Activated CD8-positive, alpha-beta T cell treated with anti-CD3 and anti-CD28 coated beads for 36 hours (primary cell): ENCODE measurements around the gene SPTLC3. TPM values are rescaled to one million over a fixed set of nuclear protein-coding genes. Genes with fewer than 3 reads are reported as not detected.
A peak's percentile ranks its signal among the peaks of the same experiment; 100 is the strongest.

ENCODE experiments used
- ATAC-seq: fragments of 200-7000 bp; cut with Tn5 transposase; one replicate; pipeline ENCODE4 v1.10.0; 2021; ENCODE audit warnings: mild to moderate bottlenecking, moderate library complexity
- CTCF ChIA-PET: fragments of 350-600 bp; sonication (Branson Sonifier 250); formaldehyde crosslinking; loops from one replicate; lab custom pipeline; 2021; ENCODE audit warnings: antibody characterized with exemption; lab: Charles Lee
- POLR2A ChIA-PET: fragments of 350-600 bp; sonication (Branson Sonifier 250); formaldehyde crosslinking; loops from one replicate; lab custom pipeline; 2021; ENCODE audit warnings: antibody characterized with exemption; lab: Charles Lee
- DNase-seq: peaks from one replicate; pipeline ENCODE4 v3.0.0-alpha.2; 2020
- H3K27ac Mint-ChIP-seq: one replicate; pipeline ENCODE4 v1.8.0; 2021; ENCODE audit warnings: mild to moderate bottlenecking, mixed read lengths
- H3K27me3 Mint-ChIP-seq: one replicate; pipeline ENCODE4 v1.8.0; 2021; ENCODE audit warnings: mixed read lengths
- H3K36me3 Mint-ChIP-seq: one replicate; pipeline ENCODE4 v1.8.0; 2021; ENCODE audit warnings: low read depth, mixed read lengths
- H3K4me1 Mint-ChIP-seq: one replicate; pipeline ENCODE4 v1.8.0; 2021; ENCODE audit warnings: low read depth, mixed read lengths
- H3K4me3 Mint-ChIP-seq: one replicate; pipeline ENCODE4 v1.8.0; 2021; ENCODE audit warnings: mild to moderate bottlenecking, moderate library complexity, mixed read lengths
- H3K9me3 Mint-ChIP-seq: one replicate; pipeline ENCODE4 v1.8.0; 2021; ENCODE audit warnings: mixed read lengths
- CTCF ChIP-seq: fragments of 200-600 bp; IDR thresholded peaks from one replicate; pipeline ENCODE4 v1.8.0; 2022; ENCODE audit warnings: antibody characterized with exemption, mild to moderate bottlenecking
- intact Hi-C: fragments of 100-400 bp; cut with micrococcal nuclease; formaldehyde crosslinking; loops from one replicate; pipeline ENCODE4 v1.10.0; 2022
- total RNA-seq, 2 experiments: library from RNA; stranded (reverse); gene quantifications; one replicate each; pipeline ENCODE4 v1.2.3, GENCODE V29; 2021

SPTLC3 gene
- total RNA-seq, 2 experiments from 2014 or later: 0.72 to 0.77 TPM

DNA sequence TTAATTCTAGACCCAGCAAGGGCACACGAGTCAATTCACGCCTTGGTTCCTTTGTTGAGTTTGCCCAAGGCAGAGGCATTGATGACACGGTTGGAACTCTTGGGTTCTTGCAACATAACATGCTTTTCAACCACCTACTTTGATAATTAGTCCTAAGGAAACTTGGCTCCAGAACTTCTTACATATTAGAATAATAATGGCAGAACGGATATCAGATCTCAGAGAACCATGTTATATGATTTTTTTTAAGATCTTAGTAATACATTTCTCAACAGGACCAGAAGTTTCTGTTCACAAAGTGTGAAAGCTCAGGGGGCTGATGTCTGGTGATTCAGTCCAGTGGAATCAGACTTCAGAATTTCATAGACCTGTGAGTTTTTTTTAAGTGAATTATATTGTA lies 19.2 kb downstream of the SPTLC3 start:
- intact Hi-C loops: no loop called here
- Mint-ChIP-seq H3K27ac (no peak overlapping the region), H3K4me1 (no peaks in the 10 kb centered on the region)

DNA sequence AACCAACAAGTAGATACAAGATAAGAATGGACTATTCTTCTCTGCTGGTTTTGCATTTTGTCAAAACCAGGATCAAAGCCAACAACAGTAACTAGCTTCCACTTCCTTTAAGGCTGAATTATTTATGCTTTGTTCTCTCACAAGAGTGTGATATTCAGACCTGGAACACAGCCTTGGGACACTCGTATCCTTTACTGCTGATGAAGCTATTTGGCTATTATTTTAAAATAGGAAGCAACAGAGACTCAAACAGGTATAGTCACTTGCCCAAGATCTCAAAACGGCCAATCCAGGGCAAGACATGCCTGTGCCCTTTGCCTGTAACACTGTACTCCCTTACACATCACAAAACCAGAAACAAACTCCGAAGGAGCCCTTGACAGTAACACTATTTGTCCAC lies 19.9 kb downstream of the SPTLC3 start:
- ChIA-PET POLR2A (no interaction called here), CTCF (no interaction called here)
- Mint-ChIP-seq H3K27me3 (no peaks in the 10 kb centered on the region), H3K9me3 (no peaks in the 10 kb centered on the region), H3K4me1 (no peaks in the 10 kb centered on the region), H3K36me3 (no peaks in the 10 kb centered on the region), H3K27ac (no peak overlapping the region), H3K4me3 (no peak overlapping the region)
- TF ChIP-seq CTCF: no peak
- intact Hi-C loops: no loop called here
- no peak for ATAC-seq
- DNase-seq: no peak

More for the DNA sequence above, 19.2 kb downstream of the SPTLC3 start:
- ChIA-PET POLR2A (interaction anchor here (0.8 kb wide), 1 partner anchor 17 kb away, joined by 3 read pairs; no protein-coding TSS in a partner anchor), CTCF (no interaction called here)
- Mint-ChIP-seq H3K9me3 (peaks cover 3% of the 10 kb centered on the region), H3K36me3 (no peaks in the 10 kb centered on the region), H3K4me3 (no peak overlapping the region), H3K27me3 (no peaks in the 10 kb centered on the region)
- DNase-seq: no peak
- TF ChIP-seq CTCF: no peak
- no peak for ATAC-seq

DNA sequence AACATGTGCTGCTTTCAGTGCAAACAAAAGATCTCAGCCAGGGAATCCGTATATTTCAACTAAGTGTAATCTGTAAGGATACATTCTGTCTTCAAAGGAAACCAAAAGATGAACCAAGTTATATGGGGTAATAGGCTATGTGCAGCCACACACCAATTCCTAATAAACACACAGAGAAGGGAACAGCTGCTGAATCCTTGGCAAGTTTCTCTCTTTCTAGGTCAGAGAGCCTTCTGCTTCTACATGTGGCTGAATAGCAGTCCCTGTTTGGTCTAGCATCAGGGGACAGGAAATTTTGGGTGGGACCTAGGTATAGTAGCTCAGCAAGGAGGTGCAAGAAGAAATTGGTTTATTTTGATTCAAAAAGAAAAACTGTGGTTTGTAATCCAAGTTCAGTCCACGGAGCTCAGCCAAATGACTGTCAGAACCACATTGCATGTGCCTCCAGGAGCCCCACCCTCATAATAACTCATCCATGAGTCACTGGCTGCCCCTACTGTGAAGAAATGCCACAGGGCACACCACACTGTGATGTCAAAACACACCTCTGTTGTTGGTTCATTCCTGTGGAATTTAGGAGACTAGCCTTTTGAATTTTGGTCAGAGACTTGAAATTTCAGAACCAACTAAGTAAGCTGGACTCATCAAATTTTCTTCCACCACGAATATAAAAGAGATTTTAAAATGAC lies 21.1 kb downstream of the SPTLC3 start:
- intact Hi-C loops: no loop called here
- H3K4me1 Mint-ChIP-seq: no peaks in the 10 kb centered on the region
- no peak overlapping the region for H3K27ac Mint-ChIP-seq
- DNase-seq: peak; percentile 13
- ChIA-PET CTCF (interaction anchor here (1.0 to 1.2 kb wide), 3 partner anchors 9 to 74 kb away, joined by 3 read pairs; no protein-coding TSS in a partner anchor), POLR2A (no interaction called here)
- no peaks in the 10 kb centered on the region for H3K9me3 Mint-ChIP-seq
- TF ChIP-seq CTCF: no peak
- no peak for ATAC-seq
- H3K4me3 Mint-ChIP-seq: no peak overlapping the region
- no peaks in the 10 kb centered on the region for H3K27me3 Mint-ChIP-seq
- no peaks in the 10 kb centered on the region for H3K36me3 Mint-ChIP-seq

DNA sequence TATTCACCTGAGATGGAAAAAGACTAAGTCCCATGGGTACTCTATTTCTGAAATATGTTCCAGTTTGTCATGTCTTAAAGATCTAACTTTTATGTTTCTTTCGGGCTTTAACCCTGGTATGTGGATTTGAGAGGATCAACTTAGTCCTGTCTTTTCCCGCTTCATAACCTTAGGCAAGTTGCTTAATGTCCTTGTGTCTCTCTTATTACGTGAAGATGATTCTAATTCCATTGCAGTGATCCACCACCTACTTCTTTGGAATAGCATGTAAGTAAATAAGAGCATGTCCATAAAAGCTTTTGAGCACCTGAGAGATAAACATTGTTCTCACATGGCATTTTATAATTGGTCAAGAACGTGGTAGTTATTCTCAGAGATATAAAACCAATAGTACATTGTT lies 23.0 kb downstream of the SPTLC3 start:
- DNase-seq (no peak), ATAC-seq (no peak)
- Mint-ChIP-seq H3K27ac (no peak overlapping the region), H3K9me3 (no peaks in the 10 kb centered on the region), H3K27me3 (no peaks in the 10 kb centered on the region), H3K36me3 (no peaks in the 10 kb centered on the region), H3K4me3 (no peak overlapping the region), H3K4me1 (no peaks in the 10 kb centered on the region)
- ChIA-PET CTCF (interaction anchor here (1.0 kb wide), 1 partner anchor 106 kb away, joined by 3 read pairs; no protein-coding TSS in a partner anchor), POLR2A (no interaction called here)
- no peak for TF ChIP-seq CTCF
- intact Hi-C loops: no loop called here

GRCh38 chr20:13034115-13034514 lies 25.3 kb downstream of the SPTLC3 start:
- POLR2A ChIA-PET: no interaction called here
- no peak for TF ChIP-seq CTCF
- DNase-seq: no peak
- Mint-ChIP-seq H3K27ac (no peak overlapping the region), H3K9me3 (no peaks in the 10 kb centered on the region), H3K4me3 (no peak overlapping the region), H3K4me1 (no peaks in the 10 kb centered on the region), H3K27me3 (no peaks in the 10 kb centered on the region), H3K36me3 (no peaks in the 10 kb centered on the region)
- CTCF ChIA-PET: no interaction called here
- no peak for ATAC-seq
- intact Hi-C loops: no loop called here
